C4-2B (cell line): ENCODE results near the gene TRIO.

Experiments used
- H3K27ac ChIP-seq: fragments of 450-650 bp; 2 replicates; pipeline ENCODE4 v1.5.1; 2017
- CTCF ChIP-seq: fragments of 450-650 bp; conservative IDR thresholded peaks from 2 replicates; pipeline ENCODE4 v1.5.1; 2017; ENCODE audit warnings: mild to moderate bottlenecking
- ZFX ChIP-seq: fragments of 450-650 bp; IDR thresholded peaks from 2 replicates; pipeline ENCODE4 v1.6.1; 2017

Gene TRIO

GRCh38 chr5:14265570-14265969, 122.4 kb downstream of the TRIO start:
- H3K27ac ChIP-seq = no peak overlapping the region
- TF ChIP-seq ZFX (no peak), CTCF (no peak)

- H3K27ac ChIP-seq = no peak overlapping the region
- TF ChIP-seq CTCF (no peak), ZFX (no peak)
Measured at GRCh38 chr5:14266171-14266570, 123.0 kb downstream of the TRIO start.

- H3K27ac ChIP-seq = no peak overlapping the region
- TF ChIP-seq ZFX (no peak), CTCF (no peak)
Measured at GRCh38 chr5:14266686-14267085, 123.5 kb downstream of the TRIO start.

GRCh38 chr5:14267166-14267838, 124.2 kb downstream of the TRIO start:
- TF ChIP-seq CTCF = no peak
- no peak for TF ChIP-seq ZFX
- no peak overlapping the region for H3K27ac ChIP-seq

- no peak overlapping the region for H3K27ac ChIP-seq
- TF ChIP-seq ZFX (no peak), CTCF (no peak)
Measured at GRCh38 chr5:14267991-14268708, 125.0 kb downstream of the TRIO start.

GRCh38 chr5:14268738-14269137, 125.6 kb downstream of the TRIO start:
- H3K27ac ChIP-seq = no peak overlapping the region
- no peak for TF ChIP-seq ZFX
- TF ChIP-seq CTCF = no peak

GRCh38 chr5:14269395-14269794, 126.3 kb downstream of the TRIO start:
- H3K27ac ChIP-seq = no peak overlapping the region

More at GRCh38 chr5:14269395-14269794, 126.3 kb downstream of the TRIO start:
- TF ChIP-seq CTCF = no peak
- no peak for TF ChIP-seq ZFX
